K562 treated with DMSO at 1 percent for 48 hours (cell line): ENCODE results near the gene CNIH3. TPM values are rescaled to one million over a fixed set of nuclear protein-coding genes. Genes with fewer than 3 reads are reported as not detected.

Experiments used
- total RNA-seq: library from RNA; unstranded; fragments of 300-600 nt; gene quantifications from 2 replicates; pipeline ENCODE4 v1.2.3, GENCODE V29; 2022; ENCODE audit warnings: low replicate concordance; ENCODE audit errors: extremely low read depth

The CNIH3 gene
- total RNA-seq = not detected in 2 replicates

GRCh38 chr1:224615861-224616755 is at the start of gene CNIH3:
CNIH3 (plus strand) TSS chr1:224616317; CDS start chr1:224617175, 858 bp downstream.

Other genes starting within 250 kb of the CNIH3 start
- gene WDR26, start 181.5 kb upstream of the CNIH3 start, total RNA-seq = not detected in 2 replicates